Epidermal melanocyte (primary cell): ENCODE data around the gene LMOD2.

Source experiments
- DNase-seq: peaks from one replicate; pipeline ENCODE4 v3.0.0; 2011; ENCODE audit warnings: low spot score; ENCODE audit not compliant: insufficient read length

LMOD2 gene

DNA sequence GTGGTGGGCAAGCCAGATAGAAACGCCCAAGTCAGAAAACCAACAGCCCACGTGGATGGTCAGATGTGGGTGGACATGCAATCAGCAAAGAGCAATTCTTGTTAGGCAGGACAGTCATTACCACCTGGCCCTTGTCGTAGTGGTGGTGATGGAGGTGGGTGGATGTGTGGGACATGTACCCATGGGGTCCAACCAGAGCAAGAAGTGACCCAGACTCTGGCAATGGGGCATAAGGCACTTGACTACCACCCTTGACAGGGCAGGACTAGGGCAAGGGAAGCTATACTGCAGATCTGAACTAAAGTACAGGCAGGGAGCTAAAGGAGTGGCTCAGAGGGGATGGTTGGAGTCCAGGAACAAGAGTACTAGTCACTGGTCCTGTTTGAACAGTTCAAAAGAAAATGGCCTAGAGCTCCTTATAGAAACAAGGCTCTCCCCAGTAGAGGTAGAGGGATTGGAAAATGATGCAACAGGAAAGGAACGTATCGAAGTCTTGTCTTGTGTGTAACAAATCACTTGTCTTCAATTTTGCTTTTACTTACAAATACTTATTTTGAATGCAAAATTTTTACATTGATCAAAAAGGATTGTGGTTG lies 17.6 kb downstream of the LMOD2 start:
- DNase-seq, result no peak

DNA sequence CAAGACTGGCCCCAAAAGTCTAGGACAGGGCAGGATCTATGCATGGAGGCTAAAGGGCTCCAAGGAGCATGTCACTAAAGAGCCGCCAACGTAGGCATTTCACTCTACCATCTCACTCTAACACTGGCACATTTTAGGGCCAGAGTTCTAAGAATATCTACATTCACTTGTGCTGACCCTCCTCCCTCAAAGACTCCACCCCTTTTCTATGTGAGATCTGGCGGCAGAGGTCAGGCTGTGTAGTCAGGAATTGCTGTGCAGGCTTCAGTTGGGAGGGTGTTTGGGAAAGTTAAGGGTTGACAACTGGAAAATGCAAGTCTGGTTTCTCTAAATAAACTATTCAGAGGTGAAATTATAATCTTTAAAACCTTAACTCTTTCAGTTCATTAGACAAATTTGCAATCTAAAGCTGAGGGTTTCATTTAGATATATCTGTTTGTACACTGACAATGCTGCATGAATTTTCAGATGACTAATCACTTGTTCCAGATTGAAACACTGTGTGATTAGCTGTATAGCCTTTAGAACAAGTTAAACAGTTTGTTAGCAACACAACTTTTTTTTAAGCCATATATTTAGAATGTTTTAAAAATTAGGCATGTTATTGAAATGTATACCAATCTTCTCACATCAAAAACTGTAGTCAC lies 18.2 kb downstream of the LMOD2 start:
- no peak for DNase-seq

- no peak for DNase-seq
These were observed 18.9 kb downstream of the LMOD2 start for GRCh38 chr7:123674399-123675180.

DNA sequence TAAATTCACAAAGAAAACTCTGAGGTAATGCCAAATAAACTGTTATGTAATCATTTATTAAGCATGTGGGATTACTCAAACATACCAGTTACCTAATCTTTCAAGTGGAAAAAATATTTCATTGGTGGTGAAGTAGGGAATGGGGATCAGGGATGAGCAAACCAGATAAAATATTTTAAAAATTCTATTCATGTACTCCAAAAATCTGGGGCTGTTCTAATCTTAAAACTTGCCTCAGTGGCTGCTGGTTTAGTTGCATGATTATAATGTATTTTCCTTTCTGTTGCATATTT lies 19.5 kb downstream of the LMOD2 start:
- DNase-seq, result no peak

DNA sequence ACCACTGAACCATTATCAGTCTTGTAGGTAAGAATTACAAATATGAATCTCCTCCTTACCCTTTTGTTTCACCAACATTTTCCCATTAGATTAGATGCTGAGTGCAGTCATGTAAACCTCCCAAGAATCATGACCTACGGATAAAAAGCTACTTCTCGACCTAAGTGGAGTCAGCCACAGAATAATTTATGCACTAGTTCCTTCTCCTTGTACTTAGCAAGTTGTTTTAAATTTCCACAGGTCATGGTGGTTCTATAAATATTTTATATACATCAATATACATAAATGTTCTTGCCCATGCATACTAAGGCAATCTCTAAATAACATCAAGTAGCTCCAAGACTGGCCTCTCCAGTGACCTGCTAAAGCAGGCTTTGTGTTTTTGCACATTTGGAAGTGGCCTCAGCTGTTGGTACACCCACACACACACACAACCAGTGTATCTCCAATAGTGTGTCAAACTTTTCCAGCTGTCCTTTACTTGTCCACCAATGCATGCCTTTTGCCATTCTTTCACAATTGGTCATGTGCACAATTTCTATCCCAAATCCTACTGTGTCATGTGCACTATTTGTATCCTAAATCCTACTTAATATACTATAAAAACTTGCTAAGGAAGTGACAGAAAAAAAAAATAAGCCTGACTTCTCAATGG lies 21.5 kb downstream of the LMOD2 start:
- no peak for DNase-seq

- no peak for DNase-seq
These were observed 23.9 kb downstream of the LMOD2 start for GRCh38 chr7:123679614-123680013.

DNA sequence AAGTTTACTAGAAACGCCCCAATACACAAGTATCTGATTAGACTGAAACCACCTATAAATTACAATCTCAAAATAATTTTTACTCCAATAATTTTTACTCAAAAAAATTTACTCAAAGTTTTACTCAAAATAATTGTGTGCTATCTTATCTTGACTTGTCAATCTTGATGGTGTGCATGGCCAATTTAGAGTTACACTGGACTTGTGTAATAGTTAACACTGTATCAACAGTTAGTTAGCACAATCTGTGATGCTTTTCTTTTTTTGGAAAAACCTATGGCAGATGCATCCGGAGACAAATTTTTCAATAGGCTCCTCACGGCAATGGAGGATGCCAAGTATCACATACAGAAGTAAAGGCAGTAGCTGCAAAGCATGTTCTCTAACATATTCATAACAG lies 24.9 kb downstream of the LMOD2 start:
- no peak for DNase-seq

DNA sequence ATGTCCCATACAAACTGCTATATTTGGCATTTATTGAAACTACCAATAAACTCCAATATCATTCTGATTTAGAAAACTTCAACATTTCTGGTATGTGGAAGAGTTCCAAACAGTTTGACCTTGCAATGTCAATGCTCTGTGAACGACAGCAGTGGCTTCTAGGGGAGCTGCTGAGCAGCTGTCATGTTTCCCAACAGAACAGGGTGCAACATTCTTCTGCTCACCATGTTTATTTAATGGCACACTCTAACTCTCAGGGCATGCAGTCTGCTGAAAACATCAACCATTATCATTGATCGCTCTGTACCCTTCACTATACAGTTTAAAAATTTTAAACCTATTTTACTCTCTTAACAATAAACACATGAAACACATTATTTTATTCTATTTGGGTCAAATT lies 25.9 kb downstream of the LMOD2 start:
- DNase-seq, result no peak

- no peak for DNase-seq
These were observed 27.0 kb downstream of the LMOD2 start for GRCh38 chr7:123682690-123683089.

DNA sequence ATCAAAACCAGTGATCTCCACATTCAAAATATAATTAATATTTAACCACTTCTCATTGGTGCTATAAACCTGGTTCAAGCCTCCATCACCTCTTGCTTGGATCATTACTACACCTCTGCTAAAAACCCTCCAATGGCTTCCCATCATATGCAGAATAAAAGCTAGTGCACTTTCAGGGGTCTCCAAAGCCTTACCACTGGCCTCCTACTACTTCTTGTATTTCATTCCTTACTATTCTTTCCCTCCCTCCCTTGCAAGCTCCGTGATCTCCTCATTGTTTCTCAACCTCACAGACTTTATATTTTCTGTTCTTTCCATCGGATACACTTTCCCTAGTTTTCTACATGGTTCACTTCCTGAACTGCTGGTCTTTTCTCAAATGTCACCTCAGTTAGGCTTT lies 31.5 kb downstream of the LMOD2 start:
- no peak for DNase-seq

GRCh38 chr7:123687727-123688126 lies 32.1 kb downstream of the LMOD2 start:
- no peak for DNase-seq

GRCh38 chr7:123689250-123689649 lies 33.6 kb downstream of the LMOD2 start:
- no peak for DNase-seq

GRCh38 chr7:123690550-123690949 lies 34.9 kb downstream of the LMOD2 start:
- no peak for DNase-seq

- DNase-seq, result no peak
These were observed 36.8 kb downstream of the LMOD2 start for GRCh38 chr7:123692471-123692877.

GRCh38 chr7:123695944-123696677 lies 40.4 kb downstream of the LMOD2 start:
- DNase-seq, result no peak

DNA sequence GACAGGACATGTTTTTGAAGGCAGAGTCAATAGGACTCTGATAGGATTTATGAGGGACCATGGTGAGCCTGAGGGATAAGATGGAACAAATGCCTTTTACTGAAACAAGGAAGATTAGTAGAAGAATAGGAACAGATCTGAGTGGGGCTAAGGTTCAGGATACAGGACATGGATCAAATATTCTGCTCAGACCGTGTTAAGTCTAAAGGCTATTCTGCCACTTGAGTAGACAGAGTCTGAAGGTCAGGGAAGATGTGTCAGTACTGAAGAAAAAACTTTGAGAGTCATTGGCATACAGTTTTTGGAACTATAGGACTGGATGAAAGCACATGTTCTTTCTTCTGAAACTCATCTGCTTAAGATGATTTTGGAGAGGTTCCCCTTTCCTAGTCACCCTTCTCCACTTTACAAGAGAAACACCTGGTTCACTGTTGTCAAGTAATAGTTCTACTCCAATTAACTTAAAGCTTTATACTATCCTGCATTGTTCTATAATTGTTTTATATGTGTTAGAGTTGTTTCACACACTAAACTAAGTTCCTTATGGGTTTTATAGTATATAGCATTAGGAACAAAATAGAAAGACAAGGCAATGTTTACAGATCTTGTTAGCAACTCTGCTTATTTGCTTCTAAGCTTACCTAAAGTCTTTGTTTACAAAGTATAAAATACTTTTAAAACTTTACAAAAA lies 49.7 kb downstream of the LMOD2 start:
- no peak for DNase-seq

- no peak for DNase-seq
These were observed 53.9 kb downstream of the LMOD2 start for GRCh38 chr7:123709525-123709924.

GRCh38 chr7:123710683-123711082 lies 55.0 kb downstream of the LMOD2 start:
- no peak for DNase-seq

DNA sequence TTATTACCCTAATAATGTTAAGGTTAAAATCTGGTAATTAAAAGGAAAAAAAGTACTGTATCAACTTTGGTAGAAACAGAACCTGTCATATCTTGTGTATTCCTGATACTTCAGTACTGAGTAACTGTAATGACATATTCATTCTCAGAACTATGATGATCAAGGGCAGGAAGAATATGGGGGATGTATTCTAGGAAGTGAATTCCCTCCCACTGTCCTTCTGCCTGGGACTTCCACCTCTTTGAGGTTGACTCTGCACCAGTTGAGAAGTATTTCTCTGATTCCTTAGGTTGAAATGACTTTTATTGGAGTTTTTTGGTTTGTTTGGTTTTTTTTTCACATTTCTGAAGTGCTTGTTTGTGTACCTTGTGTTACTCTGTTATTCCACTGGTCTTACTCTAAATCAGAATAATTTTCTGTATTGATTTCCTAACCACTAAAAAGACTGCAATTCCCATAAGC lies 56.2 kb downstream of the LMOD2 start:
- no peak for DNase-seq

DNA sequence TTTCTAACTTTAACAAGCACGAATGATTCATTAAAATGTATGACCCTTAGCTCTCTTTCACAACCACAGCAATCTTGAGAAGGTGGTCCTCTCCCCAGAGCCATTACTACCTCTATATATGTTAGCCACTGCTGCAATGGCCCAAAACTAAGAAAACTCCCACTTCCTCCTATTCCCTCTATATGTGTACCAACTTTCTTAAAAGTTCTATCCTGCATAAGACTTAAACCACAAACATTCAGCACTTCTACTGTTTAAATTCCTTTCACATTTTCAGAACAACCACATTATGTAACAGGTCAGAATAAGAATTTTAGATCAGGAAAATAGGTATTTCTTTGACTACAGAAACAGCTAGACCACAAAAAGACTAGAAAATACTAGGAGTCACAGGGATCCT lies 57.0 kb downstream of the LMOD2 start:
- DNase-seq, result no peak
